Upper lobe of right lung (tissue), 1 donor: ENCODE measurements around the gene OR51B6. TPM values are rescaled to one million over a fixed set of nuclear protein-coding genes. Genes with fewer than 3 reads are reported as not detected.

Experiments used
- ATAC-seq: fragments of 200-7000 bp; cut with Tn5 transposase; one replicate; pipeline ENCODE4 v1.9.1; 2020; ENCODE audit warnings: mild to moderate bottlenecking, moderate library complexity
- DNase-seq: peaks from one replicate; pipeline ENCODE4 v3.0.0-alpha.2; 2020
- H3K27ac ChIP-seq: fragments of 200-600 bp; one replicate; pipeline ENCODE4 v1.8.0; 2022
- H3K27me3 ChIP-seq: fragments of 200-600 bp; one replicate; pipeline ENCODE4 v1.8.0; 2022; ENCODE audit warnings: mild to moderate bottlenecking
- H3K36me3 ChIP-seq: fragments of 200-600 bp; one replicate; pipeline ENCODE4 v1.8.0; 2022
- H3K4me1 ChIP-seq: fragments of 200-600 bp; one replicate; pipeline ENCODE4 v1.8.0; 2022
- H3K4me3 ChIP-seq: fragments of 200-600 bp; one replicate; pipeline ENCODE4 v1.8.0; 2022; ENCODE audit warnings: mild to moderate bottlenecking
- H3K9me3 ChIP-seq: fragments of 200-600 bp; one replicate; pipeline ENCODE4 v1.8.0; 2022
- intact Hi-C: fragments of 100-400 bp; cut with DNase I; formaldehyde crosslinking; loops from one replicate; pipeline ENCODE4 v1.11.0; 2022
- total RNA-seq: library from RNA; stranded (reverse); fragmentation: NEBNext Ultra II Directional; extraction: Animal tissue kit (Norgen Biotek cat#: 25700); gene quantifications from one replicate; pipeline ENCODE4 v1.2.1, GENCODE V29; 2021
- TF ChIP-seq, protein P1 (sequence below): fragments of 200-600 bp; IDR thresholded peaks from one replicate; pipeline ENCODE4 v1.8.0; 2022; ENCODE audit warnings: antibody characterized with exemption
- donor health status: DM: no; HTN: yes; CAD: no; lungs with severe emphysema.

The OR51B6 gene
- total RNA-seq, 1 donor from 2014 or later = not detected

- Histone ChIP-seq H3K4me1 (no peaks in the 10 kb centered on the region), H3K27me3 (no peaks in the 10 kb centered on the region), H3K27ac (no peak overlapping the region), H3K4me3 (no peak overlapping the region), H3K36me3 (no peaks in the 10 kb centered on the region), H3K9me3 (no peaks in the 10 kb centered on the region)
- intact Hi-C loops = no loop called here
- ATAC-seq (no peak), DNase-seq (no peak)
- TF ChIP-seq, protein P1, sequence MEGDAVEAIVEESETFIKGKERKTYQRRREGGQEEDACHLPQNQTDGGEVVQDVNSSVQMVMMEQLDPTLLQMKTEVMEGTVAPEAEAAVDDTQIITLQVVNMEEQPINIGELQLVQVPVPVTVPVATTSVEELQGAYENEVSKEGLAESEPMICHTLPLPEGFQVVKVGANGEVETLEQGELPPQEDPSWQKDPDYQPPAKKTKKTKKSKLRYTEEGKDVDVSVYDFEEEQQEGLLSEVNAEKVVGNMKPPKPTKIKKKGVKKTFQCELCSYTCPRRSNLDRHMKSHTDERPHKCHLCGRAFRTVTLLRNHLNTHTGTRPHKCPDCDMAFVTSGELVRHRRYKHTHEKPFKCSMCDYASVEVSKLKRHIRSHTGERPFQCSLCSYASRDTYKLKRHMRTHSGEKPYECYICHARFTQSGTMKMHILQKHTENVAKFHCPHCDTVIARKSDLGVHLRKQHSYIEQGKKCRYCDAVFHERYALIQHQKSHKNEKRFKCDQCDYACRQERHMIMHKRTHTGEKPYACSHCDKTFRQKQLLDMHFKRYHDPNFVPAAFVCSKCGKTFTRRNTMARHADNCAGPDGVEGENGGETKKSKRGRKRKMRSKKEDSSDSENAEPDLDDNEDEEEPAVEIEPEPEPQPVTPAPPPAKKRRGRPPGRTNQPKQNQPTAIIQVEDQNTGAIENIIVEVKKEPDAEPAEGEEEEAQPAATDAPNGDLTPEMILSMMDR = no peak
These were observed 38.9 kb downstream of the OR51B6 start for GRCh38 chr11:5390210-5390609.

DNA sequence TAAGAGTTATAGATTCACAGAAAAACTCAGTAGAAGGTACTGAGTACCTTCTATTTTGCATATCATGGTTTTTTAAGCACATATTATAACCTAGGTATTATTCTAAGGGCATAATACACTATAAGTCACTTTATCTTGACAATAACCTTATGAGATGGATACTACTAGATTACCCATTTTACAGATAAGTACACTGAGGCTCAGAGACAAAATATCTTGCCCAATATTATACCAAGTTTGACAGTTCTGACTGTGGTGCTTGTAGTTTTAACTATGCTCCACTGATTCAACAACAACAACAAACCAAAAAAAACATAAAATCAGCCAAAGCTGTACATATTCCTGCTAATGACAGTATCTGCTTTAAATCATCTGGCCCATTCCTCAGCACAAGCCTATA, 42.8 kb downstream of the OR51B6 start:
- no peaks in the 10 kb centered on the region for H3K36me3 ChIP-seq
- DNase-seq (no peak), ATAC-seq (no peak)
- TF ChIP-seq, protein P1 = no peak
- no peak overlapping the region for H3K27ac ChIP-seq
- no peaks in the 10 kb centered on the region for H3K4me1 ChIP-seq
- no peaks in the 10 kb centered on the region for H3K9me3 ChIP-seq
- H3K4me3 ChIP-seq = no peak overlapping the region
- intact Hi-C loops = no loop called here
- H3K27me3 ChIP-seq = no peaks in the 10 kb centered on the region

GRCh38 chr11:5398936-5399335, 47.6 kb downstream of the OR51B6 start:
- no peak for ATAC-seq
- intact Hi-C loops = no loop called here
- Histone ChIP-seq H3K9me3 (no peaks in the 10 kb centered on the region), H3K4me3 (no peak overlapping the region), H3K27ac (no peak overlapping the region), H3K27me3 (no peaks in the 10 kb centered on the region), H3K36me3 (no peaks in the 10 kb centered on the region), H3K4me1 (no peaks in the 10 kb centered on the region)
- TF ChIP-seq, protein P1 = no peak
- no peak for DNase-seq

Other genes starting within 250 kb of the OR51B6 start
- not detected for gene OR52A5, start 213.2 kb upstream of the OR51B6 start, total RNA-seq
- gene OR52A1, start 196.8 kb upstream of the OR51B6 start, total RNA-seq = not detected
- gene OR51V1, start 150.8 kb upstream of the OR51B6 start, total RNA-seq = not detected
- 338 TPM for gene HBB, start 124.4 kb upstream of the OR51B6 start, total RNA-seq
- gene HBD, start 117.0 kb upstream of the OR51B6 start, total RNA-seq = not detected
- gene HBG1, start 101.7 kb upstream of the OR51B6 start, total RNA-seq = not detected
- 1.0 TPM for gene HBG2, start 96.7 kb upstream of the OR51B6 start, total RNA-seq
- gene HBE1, start 81.6 kb upstream of the OR51B6 start, total RNA-seq = not detected
- gene OR51B4, start 49.6 kb upstream of the OR51B6 start, total RNA-seq = not detected
- not detected for gene OR51B2, start 27.2 kb upstream of the OR51B6 start, total RNA-seq
- gene OR51B5, start 8.0 kb upstream of the OR51B6 start, total RNA-seq = not detected
- not detected for gene OR51M1, start 32.3 kb downstream of the OR51B6 start, total RNA-seq
- not detected for gene OR51Q1, start 70.6 kb downstream of the OR51B6 start, total RNA-seq
- gene OR51I1, start 90.0 kb downstream of the OR51B6 start, total RNA-seq = not detected
- not detected for gene OR51I2, start 97.8 kb downstream of the OR51B6 start, total RNA-seq
- not detected for gene OR52D1, start 137.2 kb downstream of the OR51B6 start, total RNA-seq
- gene UBQLN3, start 158.4 kb downstream of the OR51B6 start, total RNA-seq = 0.14 TPM
- gene UBQLNL, start 165.2 kb downstream of the OR51B6 start, total RNA-seq = 0.72 TPM
- gene OR52H1, start 197.0 kb downstream of the OR51B6 start, total RNA-seq = 0.90 TPM
- not detected for gene OR52B6, start 229.4 kb downstream of the OR51B6 start, total RNA-seq
- 2.4 TPM for gene TRIM6, start 245.1 kb downstream of the OR51B6 start, total RNA-seq